HCT116 (cell line): ENCODE results near the gene CD164L2.

Experiments
- JUND ChIP-seq: IDR thresholded peaks from 2 replicates; pipeline ENCODE4 v1.6.1; 2012
- POLR2A ChIP-seq: IDR thresholded peaks from 2 replicates; pipeline ENCODE4 v1.7.0; 2011; ENCODE audit warnings: borderline replicate concordance; ENCODE audit not compliant: insufficient read depth, insufficient read length; ENCODE audit errors: extremely low read depth
- YY1 ChIP-seq: IDR thresholded peaks from 2 replicates; pipeline ENCODE4 v1.6.1; 2011; ENCODE audit warnings: low read length, low read depth, moderate library complexity, mild to moderate bottlenecking; ENCODE audit not compliant: insufficient replicate concordance; ENCODE audit errors: extremely low read depth
- TF ChIP-seq, protein P1 (sequence below), 3 experiments: fragments of 200-600 bp in 1 of 3; sonication (generic) in 1 of 3; IDR thresholded peaks in 2 of 3; conservative IDR thresholded peaks in 1 of 3; 2 replicates each; pipeline ENCODE4 v1.5.1; 2012 to 2017; ENCODE audit warnings: low read depth in 2 of 3, low read length in 2 of 3, antibody characterized with exemption in 1 of 3, borderline replicate concordance in 1 of 3, control low read depth in 1 of 3, mild to moderate bottlenecking in 1 of 3, mixed read lengths in 1 of 3, mixed run types in 1 of 3, moderate library complexity in 1 of 3; ENCODE audit not compliant: insufficient read depth in 1 of 3

- TF ChIP-seq, protein P1, sequence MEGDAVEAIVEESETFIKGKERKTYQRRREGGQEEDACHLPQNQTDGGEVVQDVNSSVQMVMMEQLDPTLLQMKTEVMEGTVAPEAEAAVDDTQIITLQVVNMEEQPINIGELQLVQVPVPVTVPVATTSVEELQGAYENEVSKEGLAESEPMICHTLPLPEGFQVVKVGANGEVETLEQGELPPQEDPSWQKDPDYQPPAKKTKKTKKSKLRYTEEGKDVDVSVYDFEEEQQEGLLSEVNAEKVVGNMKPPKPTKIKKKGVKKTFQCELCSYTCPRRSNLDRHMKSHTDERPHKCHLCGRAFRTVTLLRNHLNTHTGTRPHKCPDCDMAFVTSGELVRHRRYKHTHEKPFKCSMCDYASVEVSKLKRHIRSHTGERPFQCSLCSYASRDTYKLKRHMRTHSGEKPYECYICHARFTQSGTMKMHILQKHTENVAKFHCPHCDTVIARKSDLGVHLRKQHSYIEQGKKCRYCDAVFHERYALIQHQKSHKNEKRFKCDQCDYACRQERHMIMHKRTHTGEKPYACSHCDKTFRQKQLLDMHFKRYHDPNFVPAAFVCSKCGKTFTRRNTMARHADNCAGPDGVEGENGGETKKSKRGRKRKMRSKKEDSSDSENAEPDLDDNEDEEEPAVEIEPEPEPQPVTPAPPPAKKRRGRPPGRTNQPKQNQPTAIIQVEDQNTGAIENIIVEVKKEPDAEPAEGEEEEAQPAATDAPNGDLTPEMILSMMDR (IDR thresholded peaks at IDR 0.05 in 2 of 3, conservative IDR thresholded peaks at IDR 0.05 in 1 of 3; ENCODE audit: borderline replicate concordance in 1 of 3, insufficient read depth in 1 of 3, low read depth in 2 of 3, low read length in 2 of 3): peak; percentile 80 to 94 (median 85)
- TF ChIP-seq YY1 (no peak), POLR2A (no peak), JUND (no peak)
These were observed 25.7 kb downstream of the CD164L2 start for GRCh38 chr1:27357281-27358037.
